HG03457 (cell line): Measurements from ENCODE around the gene STMND1.

ENCODE experiments used
- ATAC-seq: cut with Tn5 transposase; IDR thresholded peaks from one replicate; pipeline ENCODE4 v1.9.1; 2021; ENCODE audit warnings: moderate number of reproducible peaks; ENCODE audit not compliant: unreplicated experiment

Gene STMND1

GRCh38 chr6:17097982-17098381 is 3.9 kb upstream of the STMND1 start:
- ATAC-seq, result no peak

GRCh38 chr6:17098538-17098937 is 3.3 kb upstream of the STMND1 start:
- no peak for ATAC-seq

- no peak for ATAC-seq
These were observed 2.3 kb upstream of the STMND1 start for GRCh38 chr6:17099401-17100059.

- no peak for ATAC-seq
These were observed 1.0 kb upstream of the STMND1 start for GRCh38 chr6:17100806-17101205.

- no peak for ATAC-seq
These were observed 514 bp downstream of the STMND1 start for GRCh38 chr6:17102258-17102870.

GRCh38 chr6:17103715-17104114 is 1.9 kb downstream of the STMND1 start:
- no peak for ATAC-seq

- no peak for ATAC-seq
These were observed 6.0 kb downstream of the STMND1 start for GRCh38 chr6:17107863-17108262.

GRCh38 chr6:17115251-17116116 is 13.6 kb downstream of the STMND1 start:
- ATAC-seq, result no peak

- ATAC-seq, result no peak
These were observed 14.2 kb downstream of the STMND1 start for GRCh38 chr6:17116117-17116440.

- no peak for ATAC-seq
These were observed 18.2 kb downstream of the STMND1 start for GRCh38 chr6:17120019-17120418.

- no peak for ATAC-seq
These were observed 23.6 kb downstream of the STMND1 start for GRCh38 chr6:17125407-17125806.

GRCh38 chr6:17130786-17131185 is 28.9 kb downstream of the STMND1 start:
- no peak for ATAC-seq

GRCh38 chr6:17132967-17133366 is 31.1 kb downstream of the STMND1 start:
- no peak for ATAC-seq

GRCh38 chr6:17138033-17138432 is 36.2 kb downstream of the STMND1 start:
- ATAC-seq, result no peak

- ATAC-seq, result no peak
These were observed 42.2 kb downstream of the STMND1 start for GRCh38 chr6:17144016-17144415.

GRCh38 chr6:17149571-17149970 is 47.7 kb downstream of the STMND1 start:
- no peak for ATAC-seq

GRCh38 chr6:17150096-17150495 is 48.2 kb downstream of the STMND1 start:
- no peak for ATAC-seq

- no peak for ATAC-seq
These were observed 50.0 kb downstream of the STMND1 start for GRCh38 chr6:17151888-17152287.

- no peak for ATAC-seq
These were observed 50.9 kb downstream of the STMND1 start for GRCh38 chr6:17152703-17153102.

- no peak for ATAC-seq
These were observed 54.5 kb downstream of the STMND1 start for GRCh38 chr6:17156112-17156921.

- ATAC-seq, result no peak
These were observed 55.1 kb downstream of the STMND1 start for GRCh38 chr6:17156966-17157365.
